IMR-90 (cell line): Measurements from ENCODE around the gene DNAJC12. TPM values are rescaled to one million over a fixed set of nuclear protein-coding genes. Genes with fewer than 3 reads are reported as not detected.

Source experiments
- ATAC-seq: fragments of 200-7000 bp; cut with Tn5 transposase; 2 replicates; pipeline ENCODE4 v1.9.1; 2020; ENCODE audit warnings: low read depth, mild to moderate bottlenecking, moderate library complexity
- BruUV-seq: library from RNA; stranded (reverse); fragments of 400-500 nt; replicated peaks from 2 replicates; lab custom pipeline; 2021; lab: Mats Ljungman, UMichigan
- CTCF ChIA-PET: fragments of 300-600 bp; formaldehyde crosslinking; extraction: SDS; loops from one replicate; lab custom pipeline; 2021; ENCODE audit warnings: antibody characterized with exemption; lab: Yijun Ruan, JAX
- POLR2A ChIA-PET: fragments of 300-600 bp; sonication (Branson Sonifier 250); formaldehyde crosslinking; loops from one replicate; lab custom pipeline; 2022; ENCODE audit warnings: antibody characterized with exemption; ENCODE audit not compliant: unreplicated experiment; lab: Charles Lee
- DNase-seq: peaks from one replicate; pipeline ENCODE4 v3.0.0; 2013
- H2AFZ ChIP-seq: replicated peaks from 2 replicates; pipeline ENCODE3; 2013; ENCODE audit warnings: low read length, mild to moderate bottlenecking; ENCODE audit not compliant: poor library complexity
- H2AK5ac ChIP-seq: 2 replicates; pipeline ENCODE4 v1.6.1; 2013; ENCODE audit warnings: low read depth, low read length, inconsistent platforms
- H2AK9ac ChIP-seq: replicated peaks from 2 replicates; pipeline ENCODE3; 2013; ENCODE audit warnings: mild to moderate bottlenecking, low read depth, low read length, moderate library complexity; ENCODE audit not compliant: poor library complexity
- H2BK120ac ChIP-seq: 2 replicates; pipeline ENCODE4 v1.6.1; 2013; ENCODE audit warnings: low read depth, low read length, inconsistent platforms
- H2BK15ac ChIP-seq: 3 replicates; pipeline ENCODE4 v1.6.1; 2013; ENCODE audit warnings: low read depth, low read length, inconsistent platforms
- H2BK20ac ChIP-seq: 2 replicates; pipeline ENCODE4 v1.6.1; 2013; ENCODE audit warnings: low read depth, mild to moderate bottlenecking, inconsistent platforms, low read length, moderate library complexity
- H2BK5ac ChIP-seq: 2 replicates; pipeline ENCODE4 v1.6.1; 2013; ENCODE audit warnings: mild to moderate bottlenecking, low read depth, low read length, inconsistent platforms; ENCODE audit not compliant: poor library complexity, severe bottlenecking
- H3K14ac ChIP-seq: replicated peaks from 2 replicates; pipeline ENCODE4 v1.6.1; 2013; ENCODE audit warnings: low read depth, low read length, inconsistent platforms
- H3K18ac ChIP-seq: 2 replicates; pipeline ENCODE4 v1.6.1; 2013; ENCODE audit warnings: low read depth, low read length, control low read depth
- H3K23ac ChIP-seq: 2 replicates; pipeline ENCODE4 v1.6.1; 2013; ENCODE audit warnings: low read depth, low read length, inconsistent platforms
- H3K27ac ChIP-seq: 2 replicates; pipeline ENCODE4 v1.5.1; 2013; ENCODE audit warnings: mild to moderate bottlenecking, control low read depth, low read length; ENCODE audit not compliant: insufficient read depth
- H3K27me3 ChIP-seq: 2 replicates; pipeline ENCODE4 v1.6.1; 2013; ENCODE audit warnings: low read length; ENCODE audit not compliant: control insufficient read depth, insufficient read depth
- H3K36me3 ChIP-seq: 2 replicates; pipeline ENCODE4 v1.6.1; 2013; ENCODE audit warnings: low read length, mixed read lengths; ENCODE audit not compliant: control insufficient read depth, insufficient read depth
- H3K4ac ChIP-seq: 2 replicates; pipeline ENCODE4 v1.6.1; 2013; ENCODE audit warnings: low read depth, low read length, inconsistent platforms
- H3K4me1 ChIP-seq: 2 replicates; pipeline ENCODE4 v1.6.1; 2013; ENCODE audit warnings: low read length, mixed read lengths; ENCODE audit not compliant: control insufficient read depth, insufficient read depth
- H3K4me2 ChIP-seq: 2 replicates; pipeline ENCODE4 v1.6.1; 2013; ENCODE audit warnings: low read depth, mild to moderate bottlenecking, control low read depth, low read length, moderate library complexity
- H3K4me3 ChIP-seq: 2 replicates; pipeline ENCODE4 v1.5.1; 2013; ENCODE audit warnings: low read depth, mild to moderate bottlenecking, control low read depth, low read length, moderate library complexity; ENCODE audit not compliant: insufficient read depth
- H3K56ac ChIP-seq: 2 replicates; pipeline ENCODE4 v1.6.1; 2013; ENCODE audit warnings: low read length, inconsistent platforms; ENCODE audit not compliant: insufficient read depth; ENCODE audit errors: extremely low read depth
- H3K79me1 ChIP-seq, 2 experiments: 2 replicates each; pipeline ENCODE4 v1.6.1; 2013; ENCODE audit warnings: low read length in 2 of 2, inconsistent platforms in 1 of 2, low read depth in 1 of 2
- H3K9ac ChIP-seq: 2 replicates; pipeline ENCODE4 v1.6.1; 2013; ENCODE audit warnings: low read depth, low read length, control low read depth
- H3K9me1 ChIP-seq: 2 replicates; pipeline ENCODE4 v1.6.1; 2013; ENCODE audit warnings: low read length, inconsistent platforms; ENCODE audit not compliant: insufficient read depth
- H3K9me3 ChIP-seq: 2 replicates; pipeline ENCODE4 v1.6.1; 2013; ENCODE audit warnings: low read length; ENCODE audit not compliant: control insufficient read depth, insufficient read depth
- H4K20me1 ChIP-seq: 2 replicates; pipeline ENCODE4 v1.6.1; 2013; ENCODE audit warnings: low read length, inconsistent platforms; ENCODE audit not compliant: insufficient read depth
- H4K5ac ChIP-seq: 2 replicates; pipeline ENCODE4 v1.6.1; 2013; ENCODE audit warnings: mild to moderate bottlenecking, low read depth, low read length, control low read depth
- H4K8ac ChIP-seq, 2 experiments: 2 replicates each; pipeline ENCODE4 v1.6.1; 2013; ENCODE audit warnings: low read depth in 2 of 2, low read length in 2 of 2, control low read depth in 1 of 2, inconsistent platforms in 1 of 2
- H4K91ac ChIP-seq: 2 replicates; pipeline ENCODE4 v1.6.1; 2013; ENCODE audit warnings: low read depth, low read length, inconsistent platforms; ENCODE audit not compliant: insufficient read depth
- CEBPB ChIP-seq: IDR thresholded peaks from 2 replicates; pipeline ENCODE4 v1.6.1; 2012; ENCODE audit warnings: low read depth, low read length, improper control_type of control experiment
- CHD1 ChIP-seq: IDR thresholded peaks from 2 replicates; pipeline ENCODE4 v1.6.1; 2012; ENCODE audit warnings: low read depth, low read length, improper control_type of control experiment
- MAZ ChIP-seq: IDR thresholded peaks from 2 replicates; pipeline ENCODE4 v1.6.1; 2012; ENCODE audit warnings: low read depth, mild to moderate bottlenecking, low read length, improper control_type of control experiment, moderate library complexity, borderline replicate concordance
- POLR2A ChIP-seq: IDR thresholded peaks from 2 replicates; pipeline ENCODE4 v1.6.1; 2012; ENCODE audit warnings: mild to moderate bottlenecking, low read depth, low read length
- RAD21 ChIP-seq: IDR thresholded peaks from 2 replicates; pipeline ENCODE4 v1.6.1; 2012; ENCODE audit warnings: low read length, improper control_type of control experiment
- RFX5 ChIP-seq: IDR thresholded peaks from 2 replicates; pipeline ENCODE4 v1.8.0; 2012; ENCODE audit warnings: low read depth, mild to moderate bottlenecking, low read length, moderate library complexity
- WGBS, 2 experiments: methylation state at CpG; one replicate each; pipeline versions ENCODE4 v1.1.5 to v1.1.7; 2013; ENCODE audit warnings: missing lambda C conversion rate in 2 of 2; ENCODE audit not compliant: insufficient read length in 1 of 2; ENCODE audit errors: extremely low coverage in 2 of 2; 5-methylcytosine and 5-hydroxymethylcytosine counted together
- dilution Hi-C: fragments of 300-500 bp; cut with HindIII; formaldehyde crosslinking; loops from one replicate; pipeline ENCODE4 v1.14.3; 2018; ENCODE audit warnings: low sequenced_read_pairs; ENCODE audit not compliant: unreplicated experiment
- in situ Hi-C: fragments of 300-500 bp; cut with MboI; formaldehyde crosslinking; loops from 3 replicates; pipeline ENCODE4 v1.14.3; 2019; ENCODE audit warnings: low sequenced_read_pairs, inconsistent platforms, mixed read lengths
- intact Hi-C: fragments of 100-400 bp; cut with micrococcal nuclease; formaldehyde crosslinking; loops from 2 replicates; pipeline ENCODE4 v1.10.0; 2022
- polyA plus RNA-seq, 3 experiments: library from polyadenylated mRNA; depleted of rRNA; stranded (reverse); fragments of >200 nt; gene quantifications; 2 replicates each; pipeline ENCODE4 v1.2.3, GENCODE V29; 2012; ENCODE audit warnings: low replicate concordance in 1 of 3
- total RNA-seq: library from RNA; depleted of rRNA; stranded (reverse); fragments of >200 nt; gene quantifications from 2 replicates; pipeline ENCODE4 v1.2.3, GENCODE V29; 2012

Gene DNAJC12
- total and polyA plus RNA-seq, 2 of the 4 experiments (the other 2 are of a cell fraction): 2.3 to 2.9 TPM

- Histone ChIP-seq H3K18ac (no peak overlapping the region), H4K5ac (no peak overlapping the region), H2AFZ (no peak overlapping the region), H3K9me3 (no peaks in the 10 kb centered on the region), H3K4me1 (no peaks in the 10 kb centered on the region), H3K14ac (no peak overlapping the region), H3K27me3 (no peaks in the 10 kb centered on the region), H2AK5ac (no peak overlapping the region), H3K4me2 (no peak overlapping the region), H2BK15ac (no peak overlapping the region), H2BK5ac (no peak overlapping the region), H3K4me3 (no peak overlapping the region), H4K91ac (no peak overlapping the region), H3K4ac (no peak overlapping the region), H3K23ac (no peak overlapping the region), H4K20me1 (no peaks in the 10 kb centered on the region), H2BK120ac (no peak overlapping the region), H3K27ac (no peak overlapping the region), H2AK9ac (no peak overlapping the region), H3K56ac (no peak overlapping the region), H3K9me1 (0 out of 2 replicates have a peak, but pooled peaks cover 2% of the 10 kb centered on the region), H3K79me1 (no peaks in the 10 kb centered on the region), H3K9ac (no peak overlapping the region), H3K36me3 (no peaks in the 10 kb centered on the region), H4K8ac (no peak overlapping the region), H2BK20ac (no peak overlapping the region)
- intact Hi-C loops (no loop called here), in situ Hi-C loops (no loop called here), dilution Hi-C loops (no loop called here)
- CTCF ChIA-PET: interaction anchor here (0.8 kb wide), 1 partner anchor 28 kb away, joined by 3 read pairs; no protein-coding TSS in a partner anchor
- POLR2A ChIA-PET: no interaction called here
- DNase-seq: no peak
- no peak for TF ChIP-seq MAZ
- TF ChIP-seq CHD1: no peak
- no peak for TF ChIP-seq POLR2A
- TF ChIP-seq CEBPB: no peak
- no peak for TF ChIP-seq RFX5
- no peak for TF ChIP-seq RAD21
- ATAC-seq: no peak
- BruUV-seq: no TSS peak
- WGBS, 2 experiments: no CpG with 5 or more reads among the region's 4 CpGs
Measured at GRCh38 chr10:67816719-67817118, 21.3 kb downstream of the DNAJC12 start.
